RPMI7951 (cell line): ENCODE measurements around the gene EDC3. TPM values are rescaled to one million over a fixed set of nuclear protein-coding genes. Genes with fewer than 3 reads are reported as not detected.

Experiments
- total RNA-seq: library from RNA; depleted of rRNA; stranded (reverse); fragments of >200 nt; shearing (Covaris generic); gene quantifications from 2 replicates; pipeline ENCODE4 v1.2.3, GENCODE V29; 2014; rRNA removed

The EDC3 gene
- total RNA-seq, 1 experiment from 2014 or later = 7.4 TPM

Other genes starting within 250 kb of the EDC3 start
- 96.5 and 121 TPM in 2 replicates for gene UBL7, start 234.9 kb downstream of the EDC3 start, total RNA-seq
- gene ARID3B, start 154.8 kb downstream of the EDC3 start, total RNA-seq = 0.72 and 1.2 TPM in 2 replicates
- gene CLK3, start 80.2 kb downstream of the EDC3 start, total RNA-seq = 55.5 and 65.5 TPM in 2 replicates
- gene CYP1A1, start 29.5 kb upstream of the EDC3 start, total RNA-seq = 1.3 and 1.4 TPM in 2 replicates
- not detected in 2 replicates for gene CYP1A2, start 52.8 kb upstream of the EDC3 start, total RNA-seq
- 21.4 and 24.6 TPM in 2 replicates for gene CSK, start 86.1 kb upstream of the EDC3 start, total RNA-seq
- not detected in 2 replicates for gene LMAN1L, start 116.8 kb upstream of the EDC3 start, total RNA-seq
- not detected in 2 replicates for gene CPLX3, start 130.6 kb upstream of the EDC3 start, total RNA-seq
- gene ULK3, start 147.1 kb upstream of the EDC3 start, total RNA-seq = 14.3 and 15.1 TPM in 2 replicates
- gene SCAMP2, start 177.3 kb upstream of the EDC3 start, total RNA-seq = 27.8 and 31.4 TPM in 2 replicates
- 142 and 162 TPM in 2 replicates for gene MPI, start 194.0 kb upstream of the EDC3 start, total RNA-seq
- gene FAM219B, start 210.8 kb upstream of the EDC3 start, total RNA-seq = 38.9 and 41.2 TPM in 2 replicates
- gene COX5A, start 242.0 kb upstream of the EDC3 start, total RNA-seq = 133 and 184 TPM in 2 replicates